ENCODE results near the gene RAD51. TPM values are rescaled to one million over a fixed set of nuclear protein-coding genes. Genes with fewer than 3 reads are reported as not detected.

Gene RAD51
- total RNA-seq, 1 experiment from 2014 or later: 14.5 TPM

GRCh38 chr15:40762919-40763800, 68.2 kb downstream of the RAD51 start:
- H3K9me3 Mint-ChIP-seq (ENCODE audit: low read depth, unreplicated experiment): no peaks in the 10 kb centered on the region
- peak overlapping the region; percentile 60 for H3K4me3 Mint-ChIP-seq (ENCODE audit: low read depth, unreplicated experiment)
- no peak overlapping the region for H3K27ac Mint-ChIP-seq (ENCODE audit: unreplicated experiment)
- CTCF ChIA-PET: no interaction called here
- H3K36me3 Mint-ChIP-seq (ENCODE audit: insufficient read depth, unreplicated experiment): peaks cover 12% of the 10 kb centered on the region
- peak; percentile 33 for DNase-seq
- no peaks in the 10 kb centered on the region for H3K27me3 Mint-ChIP-seq (ENCODE audit: unreplicated experiment)
- TF ChIP-seq CTCF (IDR thresholded peaks at IDR 0.05; ENCODE audit: unreplicated experiment): no peak
- no TSS peak for BruUV-seq (replicated peaks)
- no peaks in the 10 kb centered on the region for H3K4me1 Mint-ChIP-seq (ENCODE audit: low read depth, unreplicated experiment)
- intact Hi-C loops (cut with micrococcal nuclease; ENCODE audit: unreplicated experiment): no loop called here

DNA sequence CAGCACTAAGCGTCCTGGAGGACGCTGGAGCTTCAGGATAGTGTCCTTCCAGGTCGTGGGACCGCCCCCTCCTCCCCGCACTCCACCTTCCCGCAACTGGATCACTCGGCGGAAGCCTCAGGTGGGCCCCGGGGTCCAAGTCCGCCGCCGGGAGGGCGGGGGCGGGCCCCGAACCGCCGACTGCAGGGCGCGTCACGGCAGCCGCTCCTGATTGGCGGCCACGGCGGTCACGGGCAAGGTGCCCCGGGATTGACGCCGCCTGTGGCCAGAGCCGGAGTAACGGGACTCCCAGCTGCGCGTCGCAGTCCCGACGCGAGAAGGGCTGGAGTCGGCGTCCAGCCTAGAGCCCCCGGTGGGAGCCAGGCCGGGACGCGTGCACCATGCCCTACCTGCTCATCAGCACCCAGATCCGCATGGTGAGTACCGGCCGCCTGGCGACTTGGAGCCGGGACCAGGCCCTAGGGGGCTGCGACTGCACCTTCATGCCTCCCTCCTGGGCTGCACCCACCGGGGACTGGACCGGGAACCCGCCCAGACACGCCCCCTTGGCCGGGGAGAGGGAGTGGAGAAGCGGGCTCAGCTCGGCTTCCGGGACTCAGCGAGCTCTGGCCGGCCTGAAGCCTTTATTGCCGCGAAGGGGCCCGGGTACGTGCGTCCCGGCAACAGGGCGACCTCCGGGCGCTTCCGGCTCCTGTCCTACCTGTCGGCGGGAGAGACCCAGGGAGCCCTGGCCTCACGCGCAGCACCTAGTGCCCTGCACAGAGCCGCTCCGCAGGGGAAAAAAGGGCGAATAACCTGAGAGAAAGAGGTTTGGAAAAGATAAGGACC, 69.0 kb downstream of the RAD51 start, which contains the start of gene GCHFR:
GCHFR (plus strand) TSS at position 268 of the 828 bp plus-strand sequence; CDS start at position 381, 113 bp downstream.
- BruUV-seq (replicated peaks): no TSS peak
- H3K27ac Mint-ChIP-seq (ENCODE audit: unreplicated experiment): no peak within 1 kb of the TSS
- peak within 1 kb of the TSS; percentile 60 for H3K4me3 Mint-ChIP-seq (ENCODE audit: low read depth, unreplicated experiment)
- no peak for TF ChIP-seq CTCF (IDR thresholded peaks at IDR 0.05; ENCODE audit: unreplicated experiment)
- CTCF ChIA-PET: no interaction called here
- no peaks in the 10 kb centered on the region for H3K9me3 Mint-ChIP-seq (ENCODE audit: low read depth, unreplicated experiment)
- peaks cover 7% of the 10 kb centered on the region for H3K4me1 Mint-ChIP-seq (ENCODE audit: low read depth, unreplicated experiment)
- DNase-seq: peak; percentile 70
- H3K36me3 Mint-ChIP-seq (ENCODE audit: insufficient read depth, unreplicated experiment): peaks cover 12% of the 10 kb centered on the region
- H3K27me3 Mint-ChIP-seq (ENCODE audit: unreplicated experiment): no peaks in the 10 kb centered on the region
- intact Hi-C loops (cut with micrococcal nuclease; ENCODE audit: unreplicated experiment): no loop called here

DNA sequence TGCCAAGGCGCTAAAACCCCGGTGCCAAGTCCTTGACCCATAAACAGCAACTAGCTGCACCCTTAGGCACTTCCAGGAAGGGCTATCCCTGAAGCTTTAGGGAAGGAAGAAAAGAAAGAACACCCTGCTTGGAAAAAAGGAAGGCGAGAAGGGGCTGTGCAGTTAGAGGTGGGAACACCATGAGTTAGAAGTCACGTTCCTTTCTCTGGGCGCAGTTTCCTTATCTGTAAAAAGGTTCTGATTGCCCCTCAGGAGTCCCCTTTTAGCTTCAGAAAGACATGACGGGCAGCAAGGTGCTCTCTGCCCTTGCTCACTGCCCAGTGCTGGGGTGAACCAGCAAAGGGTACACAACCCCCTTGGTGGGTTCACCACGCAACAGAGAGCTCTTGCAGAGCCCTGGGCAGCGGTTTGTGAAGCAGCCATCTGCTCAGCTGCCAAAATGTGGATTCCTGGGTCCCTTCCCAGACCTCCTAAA, 69.7 kb downstream of the RAD51 start:
- no peak for DNase-seq
- intact Hi-C loops (cut with micrococcal nuclease; ENCODE audit: unreplicated experiment): no loop called here
- CTCF ChIA-PET: interaction anchor here (0.6 kb wide), 1 partner anchor 321 kb away, joined by 3 read pairs; no protein-coding TSS in a partner anchor
- no peaks in the 10 kb centered on the region for H3K9me3 Mint-ChIP-seq (ENCODE audit: low read depth, unreplicated experiment)
- BruUV-seq (replicated peaks): no TSS peak
- no peaks in the 10 kb centered on the region for H3K27me3 Mint-ChIP-seq (ENCODE audit: unreplicated experiment)
- peak overlapping the region; percentile 60 for H3K4me3 Mint-ChIP-seq (ENCODE audit: low read depth, unreplicated experiment)
- TF ChIP-seq CTCF (IDR thresholded peaks at IDR 0.05; ENCODE audit: unreplicated experiment): no peak
- no peak overlapping the region for H3K27ac Mint-ChIP-seq (ENCODE audit: unreplicated experiment)
- H3K36me3 Mint-ChIP-seq (ENCODE audit: insufficient read depth, unreplicated experiment): peaks cover 17% of the 10 kb centered on the region
- peaks cover 13% of the 10 kb centered on the region for H3K4me1 Mint-ChIP-seq (ENCODE audit: low read depth, unreplicated experiment)

DNA sequence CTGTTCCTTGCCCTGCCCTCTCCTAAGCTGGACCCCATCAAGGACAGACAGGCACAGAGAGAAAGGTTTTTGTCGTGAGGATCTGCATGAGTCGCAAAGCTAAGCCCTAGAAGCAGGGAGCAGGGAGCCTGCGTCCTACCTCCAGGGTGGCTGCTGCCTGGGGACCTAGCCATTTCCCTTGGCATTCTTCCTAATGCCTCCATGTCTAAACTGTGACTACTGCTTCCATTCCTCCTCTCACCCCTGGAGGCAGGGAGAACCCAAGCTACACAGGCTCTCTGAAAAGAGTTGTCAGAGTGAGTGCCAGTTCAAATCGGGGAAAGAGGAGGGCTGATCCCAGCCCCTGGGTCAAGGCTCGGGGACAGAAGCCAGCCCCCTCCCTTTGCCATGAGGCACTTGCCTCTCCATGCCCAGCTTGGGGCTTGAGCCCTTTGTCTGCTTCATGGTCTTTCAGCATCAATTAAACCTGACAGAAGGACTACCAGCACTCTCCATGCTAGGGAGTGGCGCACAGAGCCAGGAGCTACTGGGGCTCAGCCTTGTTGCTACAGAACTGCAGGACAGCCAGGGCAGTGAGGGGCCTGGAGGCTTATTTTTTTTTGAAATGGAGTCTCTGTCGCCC, 71.3 kb downstream of the RAD51 start:
- CTCF ChIA-PET: interaction anchor here (0.6 kb wide), 1 partner anchor 781 kb away, joined by 3 read pairs; no protein-coding TSS in a partner anchor
- H3K4me1 Mint-ChIP-seq (ENCODE audit: low read depth, unreplicated experiment): peaks cover 22% of the 10 kb centered on the region
- intact Hi-C loops (cut with micrococcal nuclease; ENCODE audit: unreplicated experiment): no loop called here
- peaks cover 24% of the 10 kb centered on the region for H3K36me3 Mint-ChIP-seq (ENCODE audit: insufficient read depth, unreplicated experiment)
- no peak overlapping the region for H3K27ac Mint-ChIP-seq (ENCODE audit: unreplicated experiment)
- H3K4me3 Mint-ChIP-seq (ENCODE audit: low read depth, unreplicated experiment): no peak overlapping the region
- BruUV-seq (replicated peaks): no TSS peak
- H3K27me3 Mint-ChIP-seq (ENCODE audit: unreplicated experiment): no peaks in the 10 kb centered on the region
- no peaks in the 10 kb centered on the region for H3K9me3 Mint-ChIP-seq (ENCODE audit: low read depth, unreplicated experiment)
- TF ChIP-seq CTCF (IDR thresholded peaks at IDR 0.05; ENCODE audit: unreplicated experiment): no peak
- no peak for DNase-seq

All from Calu3 (cell line).